Neutrophil (primary cell): ENCODE data around the gene PROM1.

Experiments used
- H3K27ac ChIP-seq: fragments of 200-600 bp; sonication (generic); 2 replicates; pipeline ENCODE4 v1.5.1; 2016; ENCODE audit warnings: mild to moderate bottlenecking, moderate library complexity
- H3K27me3 ChIP-seq: fragments of 200-600 bp; sonication (generic); 2 replicates; pipeline ENCODE4 v1.6.0; 2016; ENCODE audit warnings: mild to moderate bottlenecking
- H3K36me3 ChIP-seq: fragments of 200-600 bp; sonication (generic); 2 replicates; pipeline ENCODE4 v1.5.1; 2017
- H3K4me1 ChIP-seq, 2 experiments: fragments of 200-600 bp in 1 of 2; sonication (generic) in 1 of 2; 1 replicate in 1 of 2; 2 replicates in 1 of 2; pipeline versions ENCODE4 v1.5.1 to v1.6.1; 2013 to 2016; ENCODE audit warnings: low read depth in 1 of 2, low read length in 1 of 2, mild to moderate bottlenecking in 1 of 2, moderate library complexity in 1 of 2; ENCODE audit not compliant: control insufficient read depth in 1 of 2, insufficient read depth in 1 of 2
- H3K4me3 ChIP-seq, 2 experiments: fragments of 200-600 bp in 1 of 2; sonication (generic) in 1 of 2; 1 replicate in 1 of 2; 2 replicates in 1 of 2; pipeline ENCODE4 v1.5.1; 2013 to 2016; ENCODE audit warnings: low read depth in 1 of 2, low read length in 1 of 2, mild to moderate bottlenecking in 1 of 2, moderate library complexity in 1 of 2
- H3K9me3 ChIP-seq: fragments of 200-600 bp; sonication (generic); 2 replicates; pipeline ENCODE4 v1.5.1; 2016
- CTCF ChIP-seq: fragments of 200-600 bp; sonication (generic); IDR thresholded peaks from 2 replicates; pipeline ENCODE4 v1.5.1; 2016; ENCODE audit warnings: antibody characterized with exemption

PROM1 gene

GRCh38 chr4:16016536-16016935 is 67.3 kb downstream of the PROM1 start:
- no peak for TF ChIP-seq CTCF
- Histone ChIP-seq H3K27me3 (no peaks in the 10 kb centered on the region), H3K9me3 (no peaks in the 10 kb centered on the region), H3K36me3 (no peaks in the 10 kb centered on the region), H3K4me1 (no peaks in the 10 kb centered on the region), H3K27ac (no peak overlapping the region), H3K4me3 (no peak overlapping the region)

GRCh38 chr4:16011173-16011572 is 72.7 kb downstream of the PROM1 start:
- no peaks in the 10 kb centered on the region for H3K9me3 ChIP-seq
- TF ChIP-seq CTCF, result no peak
- no peaks in the 10 kb centered on the region for H3K4me1 ChIP-seq
- H3K36me3 ChIP-seq, result no peaks in the 10 kb centered on the region
- H3K27me3 ChIP-seq, result no peaks in the 10 kb centered on the region
- H3K4me3 ChIP-seq, result no peak overlapping the region
- no peak overlapping the region for H3K27ac ChIP-seq

- H3K4me1 ChIP-seq, result no peaks in the 10 kb centered on the region
- H3K9me3 ChIP-seq, result no peaks in the 10 kb centered on the region
- TF ChIP-seq CTCF, result no peak
- H3K27me3 ChIP-seq, result no peaks in the 10 kb centered on the region
- no peaks in the 10 kb centered on the region for H3K36me3 ChIP-seq
- H3K4me3 ChIP-seq, result no peak overlapping the region
- no peak overlapping the region for H3K27ac ChIP-seq
Observed at GRCh38 chr4:16009153-16009552, 74.7 kb downstream of the PROM1 start.

DNA sequence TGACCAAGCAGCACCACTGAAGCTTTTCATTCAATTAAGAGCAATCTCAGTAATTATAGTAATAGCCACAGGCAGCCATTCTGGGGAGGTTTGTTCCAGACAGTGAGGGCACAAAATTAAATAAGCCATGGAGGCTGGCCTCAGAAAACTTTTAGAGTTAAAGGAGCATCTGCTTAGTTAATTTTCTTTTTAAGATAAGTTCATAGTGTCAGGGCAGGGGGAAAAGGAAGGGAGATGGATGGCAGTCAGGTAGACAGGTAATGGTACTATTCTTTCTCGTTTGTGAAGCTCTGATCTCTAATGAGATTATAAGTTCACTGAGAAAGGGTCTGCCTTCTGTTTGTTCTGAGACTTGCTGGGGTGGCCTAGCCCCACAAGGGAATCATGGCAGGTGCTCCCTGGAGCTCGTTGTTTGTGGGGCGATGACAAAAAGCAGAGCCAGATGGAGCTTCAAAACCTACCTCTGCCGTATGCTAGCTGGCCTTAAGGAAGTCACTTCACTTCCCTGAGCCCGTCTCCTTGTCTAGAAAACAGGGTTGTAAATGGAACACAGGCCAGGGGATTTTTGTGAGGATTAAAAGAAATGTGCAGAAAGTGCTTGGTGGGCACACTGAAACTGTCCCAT is 76.2 kb downstream of the PROM1 start:
- H3K27me3 ChIP-seq, result no peaks in the 10 kb centered on the region
- H3K4me3 ChIP-seq, result no peak overlapping the region
- no peak overlapping the region for H3K27ac ChIP-seq
- no peaks in the 10 kb centered on the region for H3K36me3 ChIP-seq
- no peak for TF ChIP-seq CTCF
- no peaks in the 10 kb centered on the region for H3K9me3 ChIP-seq
- no peaks in the 10 kb centered on the region for H3K4me1 ChIP-seq

DNA sequence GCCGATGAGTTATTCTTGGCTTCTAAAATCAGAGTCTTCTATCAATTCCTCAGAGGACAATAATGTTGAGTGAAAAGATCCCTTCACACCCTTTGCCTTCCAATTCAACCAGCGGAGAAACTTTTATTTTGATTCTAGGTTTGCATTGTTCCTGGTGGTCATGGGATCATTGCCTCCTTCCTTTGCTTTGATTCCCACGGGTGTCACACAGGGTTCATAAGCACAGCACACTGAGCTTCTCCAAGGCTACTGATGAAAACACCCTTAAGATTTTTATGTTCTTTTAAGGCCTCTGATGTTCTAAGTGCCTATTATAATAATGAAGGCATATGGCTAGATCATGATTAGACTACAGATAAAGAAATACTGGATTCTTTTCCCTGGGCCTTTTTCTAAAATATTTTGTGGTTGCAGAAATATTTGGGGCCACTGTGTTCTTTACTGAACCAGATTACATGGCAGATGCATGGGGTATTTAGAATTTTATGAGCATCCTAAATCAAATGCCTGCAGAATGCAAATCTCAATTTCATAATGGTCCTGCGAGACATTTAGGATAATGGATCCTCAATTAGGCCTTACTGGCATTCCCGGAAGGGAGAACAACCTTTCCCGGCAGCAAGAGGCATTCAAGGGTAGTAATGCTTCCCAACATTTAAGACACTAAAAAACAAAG is 76.9 kb downstream of the PROM1 start:
- no peaks in the 10 kb centered on the region for H3K4me1 ChIP-seq
- H3K9me3 ChIP-seq, result no peaks in the 10 kb centered on the region
- no peak overlapping the region for H3K27ac ChIP-seq
- H3K4me3 ChIP-seq, result no peak overlapping the region
- no peaks in the 10 kb centered on the region for H3K36me3 ChIP-seq
- no peaks in the 10 kb centered on the region for H3K27me3 ChIP-seq
- TF ChIP-seq CTCF, result no peak
